SK-N-MC (cell line): ENCODE measurements around the gene INSR.
A peak's percentile ranks its signal among the peaks of the same experiment; 100 is the strongest.

Source experiments
- DNase-seq: peaks from one replicate; pipeline ENCODE4 v3.0.0-alpha.2; 2011; ENCODE audit warnings: low read depth, low spot score
- H3K27ac ChIP-seq: fragments of 200-600 bp; sonication (generic); 2 replicates; pipeline ENCODE4 v1.5.1; 2016; ENCODE audit warnings: mixed run types
- H3K36me3 ChIP-seq: fragments of 200-600 bp; sonication (generic); 2 replicates; pipeline ENCODE4 v1.6.1; 2017; ENCODE audit warnings: antibody characterized with exemption, low read length, mixed read lengths; ENCODE audit not compliant: insufficient read depth
- H3K4me3 ChIP-seq: fragments of 200-600 bp; sonication (generic); 2 replicates; pipeline ENCODE4 v1.5.1; 2016
- H3K9ac ChIP-seq: fragments of 200-600 bp; sonication (generic); 2 replicates; pipeline ENCODE4 v1.8.0; 2017; ENCODE audit warnings: mixed run types, mixed read lengths; ENCODE audit not compliant: insufficient read length
- H3K9me3 ChIP-seq: fragments of 200-600 bp; sonication (generic); 2 replicates; pipeline ENCODE4 v1.6.1; 2017; ENCODE audit warnings: low read depth, mild to moderate bottlenecking, antibody characterized with exemption, low read length, moderate library complexity, mixed read lengths
- EZH2 ChIP-seq: fragments of 200-600 bp; sonication (generic); IDR thresholded peaks from one replicate; pipeline ENCODE4 v1.6.1; 2017; ENCODE audit warnings: antibody characterized with exemption
- FOXP2 ChIP-seq: optimal IDR thresholded peaks from 2 replicates; pipeline ENCODE3; 2011; ENCODE audit warnings: mild to moderate bottlenecking, moderate library complexity; ENCODE audit not compliant: insufficient read depth; ENCODE audit errors: extremely low read length, control extremely low read depth
- POLR2AphosphoS5 ChIP-seq: IDR thresholded peaks from 2 replicates; pipeline ENCODE4 v1.6.1; 2012; ENCODE audit warnings: mild to moderate bottlenecking, low read depth, low read length, borderline replicate concordance

The INSR gene

GRCh38 chr19:7304200-7304599, 10.0 kb upstream of the INSR start:
- TF ChIP-seq POLR2AphosphoS5 (no peak), FOXP2 (no peak), EZH2 (no peak)
- Histone ChIP-seq H3K9me3 (no peaks in the 10 kb centered on the region), H3K27ac (no peak overlapping the region), H3K4me3 (no peak overlapping the region), H3K36me3 (no peaks in the 10 kb centered on the region), H3K9ac (no peak overlapping the region)
- no peak for DNase-seq

DNA sequence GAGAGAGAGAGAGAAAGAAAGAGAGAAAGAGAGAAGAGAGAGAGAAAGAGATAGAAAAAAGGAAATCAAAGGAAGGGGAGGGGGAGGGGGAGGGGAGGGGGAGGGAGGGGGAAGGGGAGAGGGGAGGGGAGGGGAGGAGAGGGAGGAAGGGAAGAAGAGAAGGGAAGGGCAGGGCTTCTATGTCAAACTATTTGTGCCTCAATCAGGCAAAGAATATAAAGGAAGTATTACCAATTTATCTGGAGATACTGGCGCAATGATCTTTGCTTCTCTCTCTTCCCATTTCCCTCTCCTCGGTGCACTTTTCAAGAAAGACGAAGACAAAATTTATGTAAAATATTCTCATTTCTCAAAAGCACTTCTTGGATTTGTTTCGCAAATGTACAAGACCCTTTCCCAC, 9.3 kb upstream of the INSR start:
- no peak overlapping the region for H3K4me3 ChIP-seq
- H3K36me3 ChIP-seq = no peaks in the 10 kb centered on the region
- no peak overlapping the region for H3K27ac ChIP-seq
- TF ChIP-seq EZH2 = no peak
- TF ChIP-seq FOXP2 = no peak
- no peak for TF ChIP-seq POLR2AphosphoS5
- no peaks in the 10 kb centered on the region for H3K9me3 ChIP-seq
- no peak overlapping the region for H3K9ac ChIP-seq
- DNase-seq = no peak

DNA sequence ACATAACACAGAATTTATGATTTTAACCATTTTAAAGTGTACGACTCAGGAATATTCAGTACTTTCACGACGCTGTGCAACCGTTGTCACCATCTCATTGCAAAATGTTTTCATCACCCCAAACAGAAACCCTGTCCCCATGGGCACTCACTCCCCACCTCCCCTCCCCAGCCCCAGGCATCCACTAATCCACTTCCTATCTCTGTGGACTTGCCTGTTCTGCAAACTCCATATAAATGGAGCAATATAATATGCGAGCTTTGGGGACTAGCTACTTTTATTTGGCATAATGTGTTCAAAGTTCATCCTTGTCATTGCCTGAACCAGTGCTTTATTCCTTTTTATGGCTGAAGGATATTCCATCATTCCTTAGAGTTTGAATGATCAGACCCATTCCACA, 7.3 kb upstream of the INSR start:
- no peak for DNase-seq

GRCh38 chr19:7297742-7298141, 3.5 kb upstream of the INSR start:
- H3K9me3 ChIP-seq = no peaks in the 10 kb centered on the region

More for the DNA sequence above, 7.3 kb upstream of the INSR start:
- H3K4me3 ChIP-seq = no peak overlapping the region
- no peak overlapping the region for H3K9ac ChIP-seq
- H3K27ac ChIP-seq = no peak overlapping the region
- no peaks in the 10 kb centered on the region for H3K9me3 ChIP-seq
- no peaks in the 10 kb centered on the region for H3K36me3 ChIP-seq
- TF ChIP-seq EZH2 (no peak), POLR2AphosphoS5 (no peak), FOXP2 (no peak)

GRCh38 chr19:7295912-7296536, 1.8 kb upstream of the INSR start:
- no peak for TF ChIP-seq POLR2AphosphoS5
- no peak for TF ChIP-seq FOXP2
- no peak for TF ChIP-seq EZH2
- H3K9ac ChIP-seq = no peak overlapping the region
- no peaks in the 10 kb centered on the region for H3K36me3 ChIP-seq
- H3K27ac ChIP-seq = no peak overlapping the region
- DNase-seq = no peak
- H3K4me3 ChIP-seq = no peak overlapping the region
- no peaks in the 10 kb centered on the region for H3K9me3 ChIP-seq

More at GRCh38 chr19:7297742-7298141, 3.5 kb upstream of the INSR start:
- no peak overlapping the region for H3K27ac ChIP-seq
- H3K9ac ChIP-seq = no peak overlapping the region
- no peak overlapping the region for H3K4me3 ChIP-seq
- no peak for DNase-seq
- no peaks in the 10 kb centered on the region for H3K36me3 ChIP-seq
- TF ChIP-seq EZH2 (no peak), FOXP2 (no peak), POLR2AphosphoS5 (no peak)

DNA sequence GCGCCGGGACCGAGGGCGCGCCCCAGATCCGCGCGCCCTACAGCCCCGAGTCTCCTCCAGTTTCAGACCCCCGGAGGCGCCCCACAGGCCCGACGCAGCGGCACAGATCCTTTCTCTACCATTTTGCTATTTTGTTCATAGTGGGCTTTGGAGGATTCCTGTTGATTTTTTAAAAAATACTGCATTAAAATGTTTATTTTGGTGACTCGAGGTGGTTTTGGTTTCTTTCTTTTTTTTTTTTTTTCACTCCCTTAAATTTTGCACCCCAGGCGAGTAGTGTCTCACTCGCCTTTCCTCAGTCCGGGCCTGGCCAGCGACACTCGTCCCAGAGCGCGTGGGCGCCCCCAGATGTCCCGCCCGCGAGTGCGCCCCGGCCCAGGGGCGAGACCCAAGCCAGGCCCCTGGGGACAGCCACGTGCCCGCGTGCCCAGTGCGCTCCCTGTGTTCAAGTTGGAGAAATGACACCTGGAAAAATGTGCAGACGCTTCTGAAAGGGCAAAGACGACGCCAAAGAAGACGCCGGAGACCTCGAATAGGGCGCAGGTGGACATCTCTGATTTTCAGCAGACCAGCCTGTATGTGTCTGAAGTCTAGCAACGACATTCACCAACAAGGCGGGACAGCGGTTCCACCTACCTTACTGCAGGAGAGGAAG, 471 bp upstream of the INSR start:
- Histone ChIP-seq H3K27ac (peak overlapping the region; percentile 62; the same call in 1 of the 2 replicates), H3K36me3 (no peaks in the 10 kb centered on the region), H3K9me3 (no peaks in the 10 kb centered on the region), H3K9ac (peak overlapping the region; percentile 88), H3K4me3 (peak overlapping the region; percentile 86)
- no peak for DNase-seq
- no peak for TF ChIP-seq FOXP2
- peak; percentile 57 for TF ChIP-seq POLR2AphosphoS5
- no peak for TF ChIP-seq EZH2

- TF ChIP-seq POLR2AphosphoS5 = no peak
- no peak for TF ChIP-seq EZH2
- no peak for TF ChIP-seq FOXP2
- Histone ChIP-seq H3K36me3 (no peaks in the 10 kb centered on the region), H3K4me3 (peak overlapping the region; percentile 86), H3K27ac (no peak overlapping the region), H3K9ac (peak overlapping the region; percentile 91), H3K9me3 (no peaks in the 10 kb centered on the region)
- no peak for DNase-seq
These were observed 1.1 kb downstream of the INSR start for GRCh38 chr19:7292950-7293761.

- Histone ChIP-seq H3K9ac (no peak overlapping the region), H3K9me3 (no peaks in the 10 kb centered on the region), H3K4me3 (peak overlapping the region; percentile 86), H3K27ac (no peak overlapping the region), H3K36me3 (no peaks in the 10 kb centered on the region)
- no peak for DNase-seq
- TF ChIP-seq POLR2AphosphoS5 = no peak
- no peak for TF ChIP-seq EZH2
- TF ChIP-seq FOXP2 = no peak
These were observed 1.8 kb downstream of the INSR start for GRCh38 chr19:7292352-7292949.
